Right hindlimb (tissue), 1 donor: ENCODE data around the gene APOA4.
"Not testable (repeated sequence)": the region's sequence is repeated elsewhere in the genome, so short reads cannot be mapped to it uniquely, and the experiment has no call there.

Source experiments
- DNase-seq: peaks from one replicate; pipeline ENCODE4 v3.0.0-alpha.2; 2018

Gene APOA4

GRCh38 chr11:116828632-116829524 is 5.8 kb upstream of the APOA4 start:
- peak; percentile 10 for DNase-seq

DNA sequence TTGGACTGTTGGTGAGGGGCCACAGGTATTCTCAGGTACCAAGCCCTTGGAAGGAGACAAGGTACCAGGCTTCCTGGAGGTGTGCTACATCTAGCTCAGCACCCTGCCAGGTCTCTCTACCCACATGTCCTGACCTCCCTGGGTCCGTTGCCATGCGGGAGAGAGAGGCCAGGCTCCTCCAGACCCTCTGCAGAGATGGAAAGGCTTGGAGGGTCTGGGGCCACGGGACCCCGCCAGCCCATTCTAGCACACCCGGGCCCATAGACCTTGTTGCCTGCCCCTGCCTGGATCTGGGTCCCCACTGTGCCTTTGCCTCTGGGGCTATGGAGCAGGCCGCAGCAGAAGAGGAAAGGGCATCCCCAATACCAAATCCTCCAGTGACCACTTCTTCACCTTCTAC is 4.4 kb upstream of the APOA4 start:
- DNase-seq: no peak

DNA sequence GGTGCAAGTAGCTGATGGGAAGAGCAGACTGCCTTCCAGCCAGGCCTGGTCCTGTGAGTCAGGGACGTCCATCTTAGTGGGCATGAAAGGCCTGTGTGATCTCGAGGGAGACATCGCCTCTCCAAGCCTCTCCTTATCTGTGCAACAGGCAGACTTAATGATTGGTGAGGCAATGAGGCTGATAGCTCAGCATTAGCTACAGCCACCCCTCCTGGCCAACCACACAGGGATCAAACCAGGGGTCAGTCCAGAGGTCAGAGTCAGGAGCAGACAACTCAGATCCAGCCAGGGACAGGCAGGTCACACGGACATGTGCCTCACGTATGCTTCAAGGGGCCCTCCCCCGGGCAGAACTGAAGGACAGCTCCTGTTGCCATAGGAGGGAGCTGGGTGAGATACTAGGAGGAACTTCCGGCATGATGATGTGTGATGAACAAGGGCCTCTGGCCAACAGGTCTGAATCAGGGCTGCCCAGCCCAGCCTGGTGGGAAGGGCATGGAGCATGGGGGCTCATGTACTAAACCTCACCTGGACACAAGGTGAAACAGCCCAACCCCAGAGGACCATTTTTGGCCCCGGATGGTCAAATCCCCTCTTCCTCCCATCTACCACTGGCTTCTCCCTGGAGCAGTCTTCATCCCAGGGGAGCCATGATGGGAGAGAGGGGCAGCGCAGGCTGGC is 3.8 kb upstream of the APOA4 start:
- DNase-seq: no peak

GRCh38 chr11:116825854-116826750 is 3.0 kb upstream of the APOA4 start:
- no peak for DNase-seq

DNA sequence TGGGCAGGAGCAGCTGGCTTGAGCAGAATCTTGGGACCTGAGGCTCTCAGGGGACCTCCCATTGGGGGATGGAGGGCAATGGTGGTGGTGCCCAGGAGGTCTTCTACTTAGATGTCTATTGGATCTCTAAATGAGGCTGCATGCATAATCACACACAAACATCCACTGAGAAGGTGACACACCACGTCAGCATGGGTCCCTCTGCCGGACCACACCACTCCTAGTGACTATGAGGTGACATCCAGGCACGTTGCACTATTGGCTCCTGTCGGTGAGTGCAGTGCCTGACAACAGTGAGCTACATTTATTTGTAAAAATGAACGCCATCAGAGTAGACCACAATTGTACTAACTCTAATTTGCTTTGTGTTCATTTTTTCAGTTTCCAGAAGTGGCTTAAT is 2.3 kb upstream of the APOA4 start:
- DNase-seq: no peak

DNA sequence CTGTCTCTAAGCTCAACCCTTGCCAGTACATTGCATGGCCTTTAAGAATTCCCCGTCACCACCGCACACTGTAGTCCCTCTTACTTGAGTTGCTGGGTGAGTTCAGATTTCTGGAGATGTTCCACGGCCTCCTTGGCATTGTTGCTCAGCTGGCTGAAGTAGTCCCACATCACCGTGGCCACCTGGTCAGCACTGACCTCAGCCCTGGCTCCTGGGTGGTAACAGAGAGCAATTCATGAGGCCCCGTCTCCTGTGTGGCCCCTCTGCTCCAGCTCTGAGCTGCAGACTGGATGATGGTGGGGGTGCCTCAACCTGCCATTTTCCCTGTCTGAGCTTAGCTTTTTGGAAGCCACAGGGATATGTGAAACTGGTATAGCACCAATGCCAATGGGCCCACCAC is 529 bp downstream of the APOA4 start:
- DNase-seq: no peak

GRCh38 chr11:116821050-116821918 is 1.8 kb downstream of the APOA4 start:
- no peak for DNase-seq

DNA sequence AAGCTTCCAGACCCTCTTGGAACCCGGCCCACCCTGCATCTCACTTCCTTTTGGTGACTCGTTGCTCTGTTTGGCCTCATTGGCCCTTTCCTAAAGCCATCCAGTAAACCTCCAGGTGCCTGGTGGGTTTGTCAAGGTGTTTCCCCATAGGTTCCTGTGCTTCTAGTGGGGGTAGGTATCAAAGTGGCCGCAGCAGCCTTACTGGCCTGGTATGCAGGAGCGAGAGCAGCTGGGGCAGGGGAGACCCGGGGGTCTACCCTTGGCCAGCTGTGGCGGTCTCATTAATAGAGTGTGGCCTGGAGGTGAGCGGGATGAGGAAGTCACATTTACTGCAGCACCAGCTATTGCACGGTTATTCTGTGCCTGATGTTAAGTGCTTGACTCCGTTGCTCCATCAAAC is 4.1 kb downstream of the APOA4 start:
- DNase-seq: no peak

DNA sequence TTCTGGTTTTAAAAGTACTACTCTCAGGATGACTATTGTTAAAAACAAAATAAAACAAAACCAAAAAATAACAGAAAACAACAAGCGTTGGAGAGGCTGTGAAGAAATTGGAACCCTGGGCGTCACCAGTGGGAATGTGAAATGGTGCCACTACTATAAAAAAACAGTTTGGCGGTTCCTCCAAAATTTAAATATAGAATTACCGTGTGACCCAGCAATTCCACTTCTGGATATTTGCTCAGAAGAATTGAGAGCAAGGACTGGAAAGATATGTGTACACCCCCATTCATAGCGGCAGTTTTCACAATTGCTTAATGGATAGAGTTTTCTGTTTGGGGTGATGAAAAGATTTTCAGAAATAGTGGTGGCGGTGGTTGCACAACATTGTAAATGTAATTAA is 8.6 kb downstream of the APOA4 start:
- no peak for DNase-seq

DNA sequence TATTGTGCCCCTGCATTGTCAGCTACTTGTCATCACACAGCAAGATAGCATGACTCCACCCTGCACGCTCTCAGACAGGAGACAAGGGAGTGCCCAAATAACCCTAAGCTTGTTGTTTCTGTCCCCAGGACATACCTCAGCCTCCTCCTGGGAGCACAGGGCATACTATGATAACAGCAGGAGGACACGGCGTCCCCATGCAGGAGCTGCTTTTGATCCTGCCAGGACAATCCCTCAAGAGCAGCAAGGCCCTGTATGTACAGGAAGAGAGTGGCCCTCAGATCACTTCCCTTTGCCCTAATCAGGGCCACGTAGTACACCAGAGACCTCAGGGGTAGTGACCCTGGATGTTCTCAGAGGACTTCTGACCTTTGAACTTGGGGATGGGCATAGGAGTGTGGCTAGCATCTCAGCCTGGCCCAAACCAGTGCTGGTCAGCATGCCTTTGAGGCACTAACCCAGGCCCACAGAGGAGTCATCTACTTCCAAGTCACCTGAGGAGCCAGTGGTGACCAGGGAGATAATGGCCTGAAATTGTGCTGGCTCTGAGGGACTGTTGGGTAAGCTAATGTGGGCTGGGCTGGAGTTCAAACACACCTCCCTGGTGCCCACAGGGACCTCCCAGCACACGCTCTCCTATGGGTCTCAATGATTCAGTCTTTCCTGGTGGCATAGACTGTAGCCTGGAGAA is 9.2 kb downstream of the APOA4 start:
- no peak for DNase-seq

DNA sequence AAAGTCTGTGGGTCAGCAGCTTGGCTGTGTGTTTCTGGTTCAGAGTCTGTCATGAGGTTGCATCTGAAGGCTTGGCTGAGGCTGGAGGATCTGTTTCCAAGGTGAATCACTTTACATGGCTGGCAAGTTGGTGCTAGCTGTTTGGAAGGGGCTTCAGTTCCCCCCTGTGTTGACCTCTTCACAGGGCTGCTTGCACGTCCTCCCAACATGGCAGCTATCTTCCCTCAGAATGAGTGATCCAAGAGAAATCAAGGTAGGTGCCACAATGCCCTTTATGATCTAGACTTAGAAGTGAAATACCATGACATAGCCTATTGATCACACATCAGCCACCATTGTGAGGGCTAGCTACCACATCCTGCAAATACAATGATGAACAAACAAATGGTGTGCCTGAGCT is 9.9 kb downstream of the APOA4 start:
- DNase-seq: no peak

GRCh38 chr11:116812109-116812508 is 11.0 kb downstream of the APOA4 start:
- no peak for DNase-seq

- no peak for DNase-seq
Observed at GRCh38 chr11:116811194-116811593, 11.9 kb downstream of the APOA4 start.

GRCh38 chr11:116808262-116809175 is 14.6 kb downstream of the APOA4 start:
- no peak for DNase-seq

- DNase-seq: no peak
Observed at GRCh38 chr11:116807601-116808261, 15.4 kb downstream of the APOA4 start.

- DNase-seq: no peak
Observed at GRCh38 chr11:116804001-116804400, 19.1 kb downstream of the APOA4 start.

DNA sequence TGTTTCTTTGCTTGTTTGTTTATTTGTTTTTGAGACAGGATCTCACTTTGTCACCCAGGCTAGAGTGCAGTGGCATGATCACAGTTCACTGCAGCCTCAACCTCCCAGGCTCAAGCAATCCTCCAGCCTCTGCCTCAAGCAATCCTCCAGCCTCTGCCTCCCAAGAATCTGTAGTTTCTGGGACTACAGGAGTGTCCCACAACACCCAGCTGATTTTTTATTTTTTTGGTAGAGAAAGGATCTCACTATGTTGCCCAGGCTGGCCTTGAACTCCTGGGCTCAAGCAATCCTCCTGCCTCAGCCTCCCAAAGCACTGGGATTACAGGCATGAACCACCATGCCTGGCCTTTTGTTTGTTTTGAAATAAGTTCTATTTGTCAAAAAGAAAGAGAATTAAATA is 21.4 kb downstream of the APOA4 start:
- DNase-seq: not testable (repeated sequence)

- DNase-seq: no peak
Observed at GRCh38 chr11:116800610-116801009, 22.5 kb downstream of the APOA4 start.

DNA sequence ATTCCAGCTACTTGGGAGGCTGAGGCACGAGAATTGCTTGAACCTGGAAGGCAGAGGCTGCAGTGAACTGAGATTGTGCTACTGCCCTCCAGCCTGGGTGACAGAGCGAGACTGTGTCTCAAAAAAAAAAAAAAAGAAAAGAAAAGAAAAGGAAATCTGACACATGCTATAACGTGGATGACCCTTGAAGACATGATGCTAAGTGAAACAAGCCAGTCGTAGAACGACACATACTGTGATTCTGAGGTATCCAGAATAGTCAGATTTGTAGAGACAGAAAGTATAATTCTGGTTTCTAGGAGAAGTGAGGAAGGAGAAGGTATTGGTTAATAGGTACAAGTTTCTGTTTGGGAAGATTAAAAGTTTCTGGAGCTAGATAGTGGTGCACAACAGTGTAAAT is 24.7 kb downstream of the APOA4 start:
- DNase-seq: no peak

GRCh38 chr11:116797816-116798215 is 25.3 kb downstream of the APOA4 start:
- no peak for DNase-seq
